GM04503 (cell line): ENCODE results near the gene CFC1B.
"Not testable (repeated sequence)": the region's sequence is repeated elsewhere in the genome, so short reads cannot be mapped to it uniquely, and the experiment has no call there.

Experiments used
- DNase-seq: peaks from one replicate; pipeline ENCODE4 v3.0.0-alpha.2; 2012; ENCODE audit warnings: low read depth

Gene CFC1B

GRCh38 chr2:130566165-130566564 lies 45.1 kb downstream of the CFC1B start:
- not testable (repeated sequence) for DNase-seq

- DNase-seq, result not testable (repeated sequence)
Measured at GRCh38 chr2:130571929-130572328, 50.9 kb downstream of the CFC1B start.

GRCh38 chr2:130574230-130574629 lies 53.2 kb downstream of the CFC1B start:
- not testable (repeated sequence) for DNase-seq

GRCh38 chr2:130576209-130576784 lies 55.3 kb downstream of the CFC1B start:
- not testable (repeated sequence) for DNase-seq

- DNase-seq, result not testable (repeated sequence)
Measured at GRCh38 chr2:130577559-130577958, 56.5 kb downstream of the CFC1B start.
